Measurements from ENCODE around the gene PGC. TPM values are rescaled to one million over a fixed set of nuclear protein-coding genes. Genes with fewer than 3 reads are reported as not detected.

PGC gene
- total RNA-seq, 1 experiment from 2014 or later, result not detected

DNA sequence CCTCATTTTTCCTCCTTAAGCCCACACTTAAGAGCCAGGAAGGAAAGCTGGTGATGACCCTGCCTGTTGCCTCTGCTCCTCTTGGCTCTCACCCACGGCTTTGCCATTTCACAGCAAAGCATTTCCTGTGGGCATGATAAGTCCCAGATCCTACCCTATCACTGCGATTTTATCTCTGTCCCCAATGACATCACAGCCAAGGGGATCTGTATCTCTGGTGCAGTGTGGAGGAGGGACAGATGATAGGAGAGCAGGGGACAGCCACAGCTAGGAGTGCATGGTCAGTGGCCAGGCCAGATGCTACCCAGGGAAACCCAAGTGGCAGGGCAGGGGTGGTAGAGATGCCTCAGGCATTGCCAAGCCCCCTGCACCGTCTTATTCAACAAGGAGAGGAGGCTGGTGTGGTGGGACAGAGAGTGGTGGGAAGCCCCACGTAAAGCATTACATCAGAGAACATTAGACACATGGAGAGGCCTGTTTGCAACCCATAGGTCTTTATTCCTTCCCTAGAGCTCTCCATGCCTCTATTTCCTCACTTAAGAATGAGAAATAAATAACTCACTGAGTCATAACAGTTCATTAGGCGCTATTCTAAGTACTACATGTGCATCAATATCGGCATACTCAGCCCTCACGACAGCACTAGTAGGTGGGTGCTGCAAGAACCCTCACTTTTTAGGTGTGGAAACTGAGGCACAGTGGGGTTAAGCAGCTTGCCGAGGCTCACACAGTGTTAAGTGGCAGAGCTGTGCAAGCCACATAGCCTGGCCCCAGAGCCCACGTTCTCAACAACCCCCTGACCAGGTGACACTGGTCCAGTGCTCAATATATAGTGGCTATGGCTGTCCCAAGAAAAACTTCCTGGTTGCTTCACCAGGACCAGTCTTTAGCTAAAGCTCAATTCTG is 16.4 kb downstream of the PGC start:
- peak; percentile 66 for DNase-seq (ENCODE audit: low spot score)

GRCh38 chr6:41729624-41730023 is 17.6 kb downstream of the PGC start:
- no peak for DNase-seq (ENCODE audit: low spot score)

DNA sequence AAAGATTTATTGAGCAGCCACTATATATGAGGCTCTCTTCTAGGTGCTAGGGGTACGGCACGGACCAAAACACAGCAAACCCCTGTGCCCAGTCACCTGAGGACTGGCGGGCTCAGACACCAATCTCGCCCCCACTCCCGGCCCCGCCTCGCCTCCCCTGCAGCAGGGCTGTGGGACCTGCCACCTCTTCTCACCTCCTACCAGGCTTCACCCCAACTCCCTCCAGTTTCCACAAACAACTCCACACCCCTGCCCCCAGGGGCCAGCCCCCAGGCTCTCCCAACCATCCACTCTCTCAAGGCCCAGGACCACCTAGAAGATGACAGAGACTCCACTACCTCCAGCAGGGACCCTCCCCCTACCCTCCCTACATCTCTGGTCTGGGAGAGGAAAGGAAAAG is 18.2 kb downstream of the PGC start:
- no peak for DNase-seq (ENCODE audit: low spot score)

DNA sequence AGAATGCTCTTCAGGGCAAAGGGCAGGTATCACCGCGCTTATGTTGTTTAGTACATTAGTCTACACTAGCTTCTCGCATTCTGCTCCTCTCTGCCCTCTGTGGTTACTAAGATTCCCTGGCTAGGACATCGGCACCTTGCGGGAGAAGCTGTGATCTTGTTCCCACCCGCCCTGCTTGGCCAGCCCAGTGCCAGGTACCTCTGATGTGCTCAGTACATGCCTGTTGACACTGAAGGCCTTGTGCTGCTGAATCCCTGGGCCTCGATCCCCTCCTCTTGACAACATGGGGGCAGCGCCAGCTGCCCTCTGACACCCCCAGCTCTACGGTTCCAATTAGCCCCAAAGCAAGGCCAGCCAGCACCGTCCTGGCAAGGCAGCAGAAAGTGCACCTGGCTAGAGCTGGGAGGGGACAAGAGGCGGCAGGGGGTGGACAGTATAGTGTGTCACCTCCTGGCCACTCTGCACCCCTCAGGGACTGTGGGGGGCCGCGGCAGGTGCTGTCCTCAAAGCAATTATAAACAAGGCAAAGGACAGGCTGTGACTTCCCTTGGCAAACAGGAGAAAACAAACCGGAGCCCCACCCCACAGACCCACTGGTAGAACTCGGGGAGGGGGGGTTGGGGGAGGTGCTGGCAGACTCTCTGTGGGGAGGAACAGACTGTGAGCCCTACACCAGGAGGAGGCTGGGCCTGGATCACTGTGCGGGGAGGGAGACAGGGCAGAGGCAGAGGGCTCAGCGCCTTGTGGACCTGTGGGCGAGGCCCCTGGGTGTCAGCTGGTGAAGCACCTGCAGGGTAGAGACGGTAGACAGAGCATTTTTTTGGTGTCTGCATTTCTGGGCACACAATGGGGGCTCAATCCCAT is 18.9 kb downstream of the PGC start:
- DNase-seq (ENCODE audit: low spot score), result no peak

DNA sequence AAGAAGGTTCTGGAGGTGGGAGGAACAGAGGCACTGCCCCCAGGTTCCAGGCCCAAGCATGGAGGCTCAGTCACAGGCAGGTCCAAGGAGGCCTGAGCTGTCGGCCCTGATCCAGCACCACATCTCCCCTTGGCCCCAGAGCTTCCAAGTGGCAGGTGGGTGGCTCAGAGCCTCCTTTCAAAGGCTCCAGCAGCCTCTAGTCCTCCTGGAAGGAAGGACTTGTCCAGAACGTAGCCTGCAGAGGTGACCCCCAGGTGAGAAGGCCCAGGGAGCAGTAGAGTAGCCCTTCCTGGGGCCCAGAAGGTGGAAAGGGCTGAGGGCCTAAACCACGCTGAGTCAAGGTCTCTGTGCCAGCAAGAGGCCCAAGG is 19.5 kb downstream of the PGC start:
- no peak for DNase-seq (ENCODE audit: low spot score)

DNA sequence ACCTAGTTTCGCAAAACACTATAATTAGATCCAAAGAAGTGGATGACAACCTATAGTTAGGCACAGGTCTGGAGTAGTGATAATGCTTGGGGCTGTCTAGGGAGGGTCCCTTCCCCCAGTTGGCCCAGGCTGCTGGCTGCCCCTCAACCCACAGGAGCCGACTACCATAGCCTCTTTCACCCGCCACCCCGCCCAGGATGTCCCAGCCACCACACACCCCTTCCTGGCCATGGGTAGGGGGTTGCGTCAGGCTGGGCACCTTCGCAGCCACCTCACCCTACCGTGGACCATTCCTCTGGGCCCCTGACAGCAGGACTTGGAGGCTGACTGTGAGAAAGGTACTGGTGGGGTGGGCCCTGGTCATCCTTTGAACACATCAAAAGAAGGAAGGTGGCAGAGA is 20.3 kb downstream of the PGC start:
- no peak for DNase-seq (ENCODE audit: low spot score)

DNA sequence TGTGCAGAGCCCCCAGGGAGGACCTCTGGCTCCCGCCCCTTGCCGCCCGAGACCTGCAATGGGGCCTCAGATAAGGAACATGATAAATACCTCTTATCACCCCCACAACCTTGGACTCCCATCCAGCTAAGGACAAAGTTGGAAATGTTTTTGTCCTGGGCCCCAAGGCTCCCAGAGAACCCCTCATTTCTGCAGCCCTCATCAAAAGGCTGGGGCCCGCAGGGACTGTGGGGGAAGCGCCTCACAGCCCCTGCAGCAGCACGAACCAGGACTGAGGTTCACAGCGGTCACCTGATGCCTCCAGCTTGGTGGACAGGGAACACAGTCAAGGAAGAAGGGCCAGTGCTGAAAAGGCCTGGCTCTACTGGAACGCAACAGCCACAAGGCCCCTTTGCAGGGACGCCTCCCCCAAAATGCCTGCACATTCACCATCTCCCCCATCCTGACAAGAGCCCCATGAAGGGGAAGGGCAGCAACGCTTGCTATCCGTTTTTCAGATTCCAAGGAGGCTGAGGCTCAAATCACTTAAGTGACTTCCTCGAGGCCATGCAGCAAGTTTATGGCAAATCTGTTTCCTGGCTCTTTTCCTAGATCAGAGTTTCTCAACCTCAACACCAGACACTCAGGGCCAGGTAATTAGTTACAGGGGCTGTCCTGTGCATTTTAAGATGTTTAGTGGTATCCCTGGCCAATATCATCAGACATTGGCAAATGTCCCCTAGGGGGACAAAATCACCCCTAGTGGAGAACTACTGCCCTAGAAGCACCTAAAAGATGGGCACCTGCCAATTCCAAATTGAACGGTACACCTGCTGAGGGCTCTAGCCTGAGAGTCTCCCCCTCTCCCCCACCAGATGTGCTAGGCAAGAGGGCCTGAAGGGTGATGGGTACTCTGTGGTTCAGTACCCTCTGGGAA is 22.4 kb downstream of the PGC start:
- DNase-seq (ENCODE audit: low spot score), result no peak

DNA sequence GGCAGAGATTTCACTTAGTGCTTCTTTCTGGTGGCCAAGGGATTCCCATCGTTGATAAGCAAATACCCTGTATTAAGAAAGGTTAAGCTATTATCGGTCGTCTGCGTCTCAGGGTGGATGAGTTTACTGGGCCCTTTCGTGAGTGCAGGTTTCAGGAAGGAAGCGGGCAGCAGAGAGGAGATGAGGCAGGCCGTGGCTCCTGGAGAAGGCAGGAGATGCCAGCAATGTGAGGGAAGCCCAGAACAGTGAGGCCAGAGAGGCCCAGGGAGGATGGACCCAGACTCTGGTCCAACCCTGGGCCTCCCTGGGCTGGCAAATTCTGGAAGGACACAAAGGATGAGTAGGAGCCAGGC is 23.0 kb downstream of the PGC start:
- DNase-seq (ENCODE audit: low spot score), result no peak

DNA sequence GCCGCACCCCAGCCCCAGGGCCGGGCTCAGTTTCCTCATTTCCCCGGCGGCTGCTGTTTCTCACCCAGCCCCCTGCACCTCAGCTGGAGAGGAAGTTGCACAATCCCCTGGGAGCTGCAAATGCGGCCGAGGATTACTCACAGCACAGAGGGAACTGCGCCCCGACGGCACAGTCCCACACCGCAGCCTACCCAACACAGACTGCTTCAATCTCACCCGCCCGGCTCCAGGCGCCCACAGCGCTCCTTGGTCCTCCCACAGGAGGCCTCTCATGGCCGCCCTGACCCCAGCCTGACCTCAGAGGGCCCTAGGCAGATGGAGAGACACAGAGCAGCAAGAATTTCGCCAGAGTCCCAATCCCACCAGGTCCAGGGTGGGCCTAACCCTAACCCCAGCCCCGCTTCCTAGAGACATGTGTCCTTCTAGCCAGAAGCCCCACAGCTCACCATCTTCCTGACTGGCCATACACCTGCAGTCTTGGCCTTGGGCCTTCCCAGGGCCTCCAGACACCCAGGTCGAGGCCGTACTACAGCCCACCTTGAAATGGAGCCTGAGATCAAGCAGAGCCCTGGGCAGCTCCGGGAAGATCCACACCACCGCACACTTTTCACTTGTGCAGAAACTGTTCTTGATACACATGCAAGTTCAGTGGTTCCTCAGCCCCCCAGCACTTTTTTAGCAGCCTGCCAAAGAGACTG is 23.5 kb downstream of the PGC start:
- peak; percentile 82 for DNase-seq (ENCODE audit: low spot score)

- DNase-seq (ENCODE audit: low spot score), result no peak
These were observed 24.1 kb downstream of the PGC start for GRCh38 chr6:41722969-41723529.

DNA sequence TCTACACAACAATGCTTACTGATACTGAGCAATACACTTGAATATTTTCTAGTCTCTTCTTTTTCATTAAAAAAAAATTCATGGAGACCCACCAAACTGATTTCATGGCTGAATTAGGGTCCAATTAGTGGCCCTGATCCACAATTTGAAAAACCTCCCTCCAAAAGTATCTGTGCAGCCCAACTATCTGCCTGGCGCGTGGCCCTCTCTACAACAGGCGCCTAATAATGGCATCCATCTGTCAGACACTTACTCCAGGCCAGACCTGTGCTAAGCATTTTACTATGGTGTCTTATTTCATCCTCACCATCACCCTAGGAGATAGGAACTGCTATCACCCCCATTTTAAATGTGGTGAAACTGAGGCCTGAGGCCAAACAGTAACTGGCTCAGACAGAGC is 25.8 kb downstream of the PGC start:
- no peak for DNase-seq (ENCODE audit: low spot score)

DNA sequence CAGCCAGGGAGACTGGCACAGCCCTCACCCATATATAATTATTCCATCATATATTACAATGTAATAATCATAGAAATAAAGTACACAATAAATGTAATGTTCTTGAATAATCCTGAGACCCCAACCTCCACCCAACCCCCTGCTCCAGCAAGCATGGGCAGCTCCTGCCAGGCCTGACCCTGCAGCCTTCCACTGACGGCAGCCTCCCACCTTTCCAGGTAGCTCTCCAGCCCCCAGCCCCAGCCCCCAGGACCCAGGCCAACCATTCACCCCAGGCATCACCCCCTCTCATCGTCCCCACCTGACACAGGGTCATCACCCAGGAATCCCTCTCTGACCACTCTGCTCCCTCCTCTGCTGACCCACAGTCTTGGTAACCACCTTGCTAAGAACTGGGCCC is 26.4 kb downstream of the PGC start:
- no peak for DNase-seq (ENCODE audit: low spot score)

GRCh38 chr6:41720262-41720620 is 27.0 kb downstream of the PGC start:
- no peak for DNase-seq (ENCODE audit: low spot score)

GRCh38 chr6:41719436-41720261 is 27.5 kb downstream of the PGC start:
- DNase-seq (ENCODE audit: low spot score), result no peak

- no peak for DNase-seq (ENCODE audit: low spot score)
These were observed 28.4 kb downstream of the PGC start for GRCh38 chr6:41718828-41719227.

- DNase-seq (ENCODE audit: low spot score), result no peak
These were observed 29.8 kb downstream of the PGC start for GRCh38 chr6:41717392-41717736.

DNA sequence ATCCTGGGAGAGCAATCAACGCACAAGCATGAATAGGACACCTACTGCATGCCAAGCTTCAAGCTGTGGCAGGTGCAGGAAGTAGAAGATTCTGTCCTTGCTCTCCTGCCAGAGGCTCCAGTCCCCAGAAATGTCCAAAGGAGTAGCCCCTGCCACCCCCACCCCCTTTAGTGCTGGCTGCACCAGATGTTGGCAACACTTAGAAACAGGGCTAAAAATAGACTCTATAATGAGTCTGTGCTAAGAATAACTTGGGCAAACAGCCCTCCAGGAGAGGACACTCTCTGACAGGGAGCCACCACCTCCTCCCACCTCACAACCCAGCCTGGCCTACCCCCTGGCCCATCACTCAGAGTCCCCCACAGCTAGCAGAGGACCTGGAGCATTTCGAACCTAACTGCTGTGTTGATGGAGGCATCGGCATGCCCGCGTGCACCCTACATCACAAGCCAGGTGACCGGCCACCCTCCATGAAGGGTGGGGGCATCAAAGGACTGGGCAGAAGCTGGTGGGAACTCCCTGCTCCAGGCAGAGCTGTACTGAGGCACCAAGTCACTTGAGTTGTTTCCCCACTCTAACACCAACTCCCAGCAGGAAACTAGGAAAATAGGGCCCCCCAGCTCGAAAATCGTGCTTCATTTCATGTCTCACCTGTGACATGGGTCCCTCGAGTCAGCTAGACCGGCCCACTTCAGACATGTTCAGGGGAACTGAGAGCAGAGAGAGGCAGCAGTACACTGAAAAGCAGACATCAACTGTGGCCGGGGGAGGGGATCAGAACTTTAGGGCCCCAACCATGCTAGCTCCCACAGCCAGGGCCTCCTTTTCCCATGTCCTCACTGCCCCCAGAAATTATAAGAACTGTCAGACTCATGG is 30.4 kb downstream of the PGC start:
- no peak for DNase-seq (ENCODE audit: low spot score)

GRCh38 chr6:41715795-41716515 is 31.2 kb downstream of the PGC start:
- DNase-seq (ENCODE audit: low spot score), result no peak
